ENCODE data around the gene FLVCR2. TPM values are rescaled to one million over a fixed set of nuclear protein-coding genes. Genes with fewer than 3 reads are reported as not detected.

FLVCR2 gene
- total and polyA plus RNA-seq, 2 of the 13 experiments (the other 11 are each of a cell fraction or from before 2014, with no cell fraction given), result 9.9 to 10.5 TPM

- TF ChIP-seq ZNF605 (CRISPR knock-in tag; IDR thresholded peaks at IDR 0.05) (peak; percentile 77; the same call in 1 of the 2 replicates), KDM5B (CRISPR knock-in tag; IDR thresholded peaks at IDR 0.05; ENCODE audit: borderline replicate concordance) (peak; percentile 63; the same call in 1 of the 2 replicates), FOSL2 (CRISPR knock-in tag; IDR thresholded peaks at IDR 0.05) (0 out of 2 replicates have a peak, but pooled peaks have one; percentile 8), ZNF780A (CRISPR knock-in tag; IDR thresholded peaks at IDR 0.05) (no peak), SOX13 (IDR thresholded peaks at IDR 0.05) (no peak), SOX13 (CRISPR knock-in tag; conservative IDR thresholded peaks at IDR 0.05 in 1 of 2, IDR thresholded peaks at IDR 0.05 in 1 of 2) (peak in 1 of 2 experiments; percentile 19; a peak in 1 of 4 replicates), ZNF292 (CRISPR knock-in tag; IDR thresholded peaks at IDR 0.05; ENCODE audit: borderline replicate concordance, low read depth) (0 out of 2 replicates have a peak, but pooled peaks have one; percentile 29), MBD4 (IDR thresholded peaks at IDR 0.05; ENCODE audit: borderline replicate concordance, low read length) (no peak), NAIF1 (CRISPR knock-in tag; IDR thresholded peaks at IDR 0.05; ENCODE audit: borderline replicate concordance) (peak; percentile 83; the same call in 1 of the 2 replicates), THRA (CRISPR knock-in tag; IDR thresholded peaks at IDR 0.05; ENCODE audit: borderline replicate concordance) (peak; percentile 9; the same call in 1 of the 2 replicates), ZBTB8A (CRISPR knock-in tag; IDR thresholded peaks at IDR 0.05; ENCODE audit: borderline replicate concordance, low read depth) (no peak)
Observed at GRCh38 chr14:75660630-75661498, 82.4 kb downstream of the FLVCR2 start, which contains the start of the genes ERG28 and TTLL5 (continued).

Measured in HepG2 (cell line).